Measurements from ENCODE around the gene NOTO. TPM values are rescaled to one million over a fixed set of nuclear protein-coding genes. Genes with fewer than 3 reads are reported as not detected.

Gene NOTO
- total RNA-seq, 4 donors from 2014 or later, result not detected

DNA sequence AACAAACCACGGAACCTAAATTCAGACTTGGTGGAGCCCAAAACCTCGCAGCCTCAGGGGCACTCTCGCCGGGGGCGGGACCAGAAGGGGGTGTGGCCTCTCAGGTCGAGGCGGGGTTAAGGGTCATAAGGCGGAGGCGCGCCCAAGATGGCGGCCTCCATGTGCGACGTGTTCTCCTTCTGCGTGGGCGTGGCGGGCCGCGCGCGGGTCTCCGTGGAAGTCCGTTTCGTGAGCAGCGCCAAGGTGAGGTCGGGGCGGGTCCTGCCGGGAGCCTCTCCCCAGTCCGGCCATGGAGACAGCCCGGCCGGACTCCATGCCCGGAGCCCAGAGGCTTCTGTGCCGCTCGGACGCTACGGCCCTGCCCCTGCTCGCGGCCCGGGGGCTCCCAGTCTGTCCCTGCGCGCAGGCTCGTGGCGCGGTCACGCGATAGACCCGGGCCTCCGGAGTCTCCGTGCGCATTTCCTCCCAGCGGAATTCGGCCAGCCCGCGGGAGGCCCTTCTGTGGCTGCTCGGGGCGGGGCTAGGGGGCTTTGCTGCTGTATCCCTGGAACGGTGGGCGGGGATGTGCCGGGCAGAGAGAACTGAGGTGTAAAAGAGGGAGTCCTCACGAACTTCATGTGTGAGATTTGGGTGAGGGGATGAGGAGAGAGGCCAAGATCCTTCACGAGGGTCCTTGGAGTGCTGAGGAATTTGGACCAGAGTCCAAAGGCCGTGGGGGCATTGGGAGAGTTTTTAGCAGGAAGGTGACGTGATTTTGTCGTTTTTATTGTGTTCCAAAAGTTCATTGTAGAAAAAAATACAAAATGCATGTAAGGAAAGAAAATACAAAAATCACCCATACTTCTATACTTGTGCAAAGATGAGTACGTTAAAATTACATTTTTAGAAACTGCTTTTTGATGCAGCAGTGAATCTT is 12.0 kb downstream of the NOTO start, which contains the start of gene SMYD5:
TSS of gene SMYD5 (plus strand) at position 126 of the 916 bp plus-strand sequence. CDS start at position 148, 22 bp downstream.
- Histone ChIP-seq H3K27ac (peak within 1 kb of the TSS; percentile 61 to 81 (median 72)), H3K4me3 (peak within 1 kb of the TSS; percentile 71 to 94 (median 82)), H3K4me1 (peaks cover 0 to 37% (median 15%) of the 10 kb centered on the region in 4 donors), H3K9me3 (no peaks in the 10 kb centered on the region), H3K27me3 (no peaks in the 10 kb centered on the region), H3K36me3 (peaks cover 0 to 13% (median 0%) of the 10 kb centered on the region in 3 donors)
- 0 to 1% methylated on average over 35 to 56 of the region's 64 CpGs for WGBS, 2 donors
- DNase-seq (ENCODE audit: low spot score in 2 of 2), result peak; percentile 72 to 87
- no peak for TF ChIP-seq POLR2A (IDR thresholded peaks at IDR 0.05)
- TF ChIP-seq EP300 (IDR thresholded peaks at IDR 0.05), result peak; percentile 15 to 79

DNA sequence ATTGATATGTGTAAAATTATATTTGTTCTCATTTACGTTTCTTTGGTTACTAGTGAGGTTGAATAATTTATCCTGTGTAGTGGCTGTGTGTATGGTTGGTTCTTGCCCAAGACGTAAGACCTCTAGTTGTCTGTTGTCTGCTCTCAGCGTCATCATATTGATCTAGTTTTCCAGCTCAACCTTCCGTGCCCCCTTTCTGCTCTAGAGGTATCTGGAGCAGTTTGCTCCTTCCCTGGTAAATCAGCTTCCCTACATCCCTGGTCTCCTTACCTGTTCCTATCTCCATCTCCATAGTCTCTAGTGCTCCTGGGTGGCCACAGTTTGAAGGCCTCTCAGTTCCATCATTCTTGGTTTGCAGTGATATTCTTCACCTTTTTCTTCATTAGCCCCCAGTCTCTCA is 12.9 kb downstream of the NOTO start:
- 57 to 63% methylated on average over 4 of the region's 4 CpGs for WGBS, 2 donors
- TF ChIP-seq CTCF (IDR thresholded peaks at IDR 0.05) (no peak), EP300 (IDR thresholded peaks at IDR 0.05) (no peak), POLR2A (IDR thresholded peaks at IDR 0.05) (no peak)
- Histone ChIP-seq H3K9me3 (no peaks in the 10 kb centered on the region), H3K4me1 (peaks cover 0 to 37% (median 15%) of the 10 kb centered on the region in 4 donors), H3K4me3 (peak overlapping the region in 1 of 4 donors; percentile 81), H3K36me3 (peaks cover 0 to 22% (median 0%) of the 10 kb centered on the region in 3 donors), H3K27me3 (no peaks in the 10 kb centered on the region), H3K27ac (no peak overlapping the region)
- no peak for DNase-seq (ENCODE audit: low spot score in 2 of 2)

DNA sequence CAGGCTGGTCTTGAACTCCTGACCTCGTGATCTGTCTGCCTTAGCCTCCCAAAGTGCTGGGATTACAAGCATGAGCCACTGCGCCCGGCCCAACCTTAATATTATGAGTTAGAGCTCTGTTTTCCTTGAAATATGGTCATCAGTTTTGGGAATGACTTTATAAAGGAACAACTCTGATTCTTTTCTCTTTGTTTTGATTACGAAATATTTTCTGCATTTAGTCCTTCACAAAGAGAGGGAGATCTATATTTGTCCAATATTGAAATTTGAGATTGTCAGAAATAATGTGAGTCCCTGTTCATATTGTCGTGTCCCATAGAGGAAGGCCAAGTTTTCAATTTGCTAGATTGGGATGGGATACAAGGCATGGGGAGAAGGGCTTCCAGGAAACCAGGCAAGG is 14.8 kb downstream of the NOTO start:
- no peak overlapping the region for H3K4me3 ChIP-seq
- no peaks in the 10 kb centered on the region for H3K27me3 ChIP-seq
- no peaks in the 10 kb centered on the region for H3K9me3 ChIP-seq
- H3K36me3 ChIP-seq, result peaks cover 0 to 41% (median 0%) of the 10 kb centered on the region in 3 donors
- DNase-seq (ENCODE audit: low spot score in 2 of 2), result no peak
- H3K4me1 ChIP-seq, result peaks cover 0 to 32% (median 12%) of the 10 kb centered on the region in 4 donors
- H3K27ac ChIP-seq, result no peak overlapping the region
- 82 to 89% methylated on average over 5 of the region's 5 CpGs for WGBS, 2 donors
- TF ChIP-seq POLR2A (IDR thresholded peaks at IDR 0.05) (no peak), EP300 (IDR thresholded peaks at IDR 0.05) (no peak), CTCF (IDR thresholded peaks at IDR 0.05) (no peak)

- DNase-seq (ENCODE audit: low spot score in 2 of 2), result no peak
- TF ChIP-seq EP300 (IDR thresholded peaks at IDR 0.05), result no peak
- TF ChIP-seq CTCF (IDR thresholded peaks at IDR 0.05), result no peak
- TF ChIP-seq POLR2A (IDR thresholded peaks at IDR 0.05), result no peak
These were observed 15.5 kb downstream of the NOTO start for GRCh38 chr2:73217826-73218225.

GRCh38 chr2:73218298-73218697 is 15.9 kb downstream of the NOTO start:
- Histone ChIP-seq H3K9me3 (no peaks in the 10 kb centered on the region), H3K36me3 (peaks cover 0 to 52% (median 5%) of the 10 kb centered on the region in 3 donors), H3K4me3 (no peak overlapping the region), H3K27me3 (no peaks in the 10 kb centered on the region), H3K4me1 (peaks cover 0 to 20% (median 6%) of the 10 kb centered on the region in 4 donors), H3K27ac (no peak overlapping the region)
- DNase-seq (ENCODE audit: low spot score in 2 of 2), result no peak
- TF ChIP-seq EP300 (IDR thresholded peaks at IDR 0.05), result no peak
- no peak for TF ChIP-seq CTCF (IDR thresholded peaks at IDR 0.05)
- no peak for TF ChIP-seq POLR2A (IDR thresholded peaks at IDR 0.05)

More at GRCh38 chr2:73217826-73218225, 15.5 kb downstream of the NOTO start:
- Histone ChIP-seq H3K9me3 (no peaks in the 10 kb centered on the region), H3K27me3 (no peaks in the 10 kb centered on the region), H3K36me3 (peaks cover 0 to 47% (median 3%) of the 10 kb centered on the region in 3 donors), H3K4me3 (no peak overlapping the region), H3K4me1 (peaks cover 0 to 25% (median 7%) of the 10 kb centered on the region in 4 donors), H3K27ac (no peak overlapping the region)
- 85 to 95% methylated on average over 2 of the region's 2 CpGs for WGBS, 2 donors
